Activated T-cell treated with anti-CD3 and anti-CD28 coated beads, Interleukin-2, amount 50 U/mL, for 72 hours (primary cell): ENCODE data around the gene PCDHA10. TPM values are rescaled to one million over a fixed set of nuclear protein-coding genes. Genes with fewer than 3 reads are reported as not detected.

Source experiments
- ATAC-seq, 2 donors: fragments of 150-1000 bp; cut with Tn5 transposase; replicated peaks in 1 of 2; 2 replicates each; pipeline ENCODE4 v1.10.0; 2021; ENCODE audit warnings: moderate library complexity in 2 of 2, mild to moderate bottlenecking in 1 of 2
- DNase-seq, 2 donors: peaks; one replicate each; pipeline ENCODE4 v3.0.0; 2021 to 2022; ENCODE audit warnings: mixed read lengths in 1 of 2
- H3K27ac Mint-ChIP-seq: one replicate; pipeline ENCODE4 v1.8.0; 2022; ENCODE audit warnings: mild to moderate bottlenecking, moderate library complexity, mixed read lengths
- H3K27me3 Mint-ChIP-seq: one replicate; pipeline ENCODE4 v1.8.0; 2022; ENCODE audit warnings: low read depth, mixed read lengths
- H3K36me3 Mint-ChIP-seq, 2 donors: one replicate each; pipeline ENCODE4 v1.8.0; 2022; ENCODE audit warnings: mixed read lengths in 2 of 2, mild to moderate bottlenecking in 1 of 2; ENCODE audit not compliant: insufficient read depth in 2 of 2
- H3K4me1 Mint-ChIP-seq: one replicate; pipeline ENCODE4 v1.8.0; 2022; ENCODE audit warnings: low read depth, mixed read lengths
- H3K4me3 Mint-ChIP-seq, 2 donors: one replicate each; pipeline ENCODE4 v1.8.0; 2022; ENCODE audit warnings: mild to moderate bottlenecking in 2 of 2, mixed read lengths in 2 of 2, moderate library complexity in 2 of 2
- H3K9me3 Mint-ChIP-seq, 2 donors: one replicate each; pipeline ENCODE4 v1.8.0; 2022; ENCODE audit warnings: mixed read lengths in 2 of 2
- total RNA-seq, 2 donors: library from RNA; stranded (reverse); gene quantifications; one replicate each; pipeline ENCODE4 v1.2.3, GENCODE V29; 2022

PCDHA10 gene
- total RNA-seq, 2 donors from 2014 or later, result not detected

DNA sequence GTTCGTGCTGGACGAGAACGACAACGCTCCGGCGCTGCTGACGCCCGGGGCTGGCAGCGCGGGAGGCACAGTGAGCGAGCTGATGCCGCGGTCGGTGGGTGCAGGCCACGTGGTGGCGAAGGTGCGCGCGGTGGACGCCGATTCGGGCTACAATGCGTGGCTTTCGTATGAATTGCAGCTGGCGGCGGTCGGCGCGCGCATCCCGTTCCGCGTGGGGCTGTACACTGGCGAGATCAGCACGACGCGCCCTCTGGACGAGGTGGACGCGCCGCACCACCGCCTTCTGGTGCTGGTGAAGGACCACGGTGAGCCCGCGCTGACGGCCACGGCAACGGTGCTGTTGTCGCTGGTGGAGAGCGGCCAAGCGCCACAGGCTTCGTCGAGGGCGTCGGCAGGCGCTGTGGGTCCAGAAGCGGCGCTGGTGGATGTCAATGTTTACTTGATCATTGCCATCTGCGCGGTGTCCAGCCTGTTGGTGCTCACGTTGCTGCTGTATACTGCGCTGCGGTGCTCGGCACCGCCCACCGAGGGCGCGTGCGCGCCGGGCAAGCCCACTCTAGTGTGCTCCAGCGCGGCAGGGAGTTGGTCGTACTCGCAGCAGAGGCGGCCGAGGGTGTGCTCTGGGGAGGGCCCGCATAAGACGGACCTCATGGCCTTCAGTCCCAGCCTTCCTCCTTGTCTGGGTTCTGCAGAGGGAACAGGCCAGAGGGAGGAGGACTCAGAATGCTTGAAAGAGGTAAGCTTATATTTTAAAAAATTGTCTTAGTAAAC, 28.4 kb downstream of the PCDHA10 start:
- DNase-seq (no peak), ATAC-seq (no peak)
- H3K36me3 Mint-ChIP-seq, result peaks cover 6 to 8% of the 10 kb centered on the region in 2 donors
- peaks cover 14% of the 10 kb centered on the region for H3K27me3 Mint-ChIP-seq
- H3K9me3 Mint-ChIP-seq, result peaks cover 4 to 6% of the 10 kb centered on the region in 2 donors
- H3K27ac Mint-ChIP-seq, result no peak overlapping the region
- no peaks in the 10 kb centered on the region for H3K4me1 Mint-ChIP-seq
- no peak overlapping the region for H3K4me3 Mint-ChIP-seq

GRCh38 chr5:140916325-140916724, 60.6 kb downstream of the PCDHA10 start:
- Mint-ChIP-seq H3K27ac (no peak overlapping the region), H3K4me1 (no peaks in the 10 kb centered on the region), H3K4me3 (no peak overlapping the region), H3K27me3 (no peaks in the 10 kb centered on the region), H3K9me3 (peaks cover 0 to 11% of the 10 kb centered on the region in 2 donors), H3K36me3 (no peaks in the 10 kb centered on the region)
- ATAC-seq, result no peak
- no peak for DNase-seq

Other genes with a start within 250 kb of the PCDHA10 start
- under 1 TPM in 1 of 2 donors, not detected in 1; 0.41 TPM for gene CD14, start 222.7 kb upstream of the PCDHA10 start, total RNA-seq
- gene TMCO6, start 216.4 kb upstream of the PCDHA10 start, total RNA-seq, result 10 to 100 TPM; 31.8 to 35.0 TPM
- 10 to 100 TPM; 43.3 to 51.6 TPM for gene NDUFA2, start 208.3 kb upstream of the PCDHA10 start, total RNA-seq
- gene IK, start 208.1 kb upstream of the PCDHA10 start, total RNA-seq, result 100 to 1,000 TPM; 121 to 129 TPM
- 10 to 100 TPM; 24.3 to 30.2 TPM for gene WDR55, start 191.0 kb upstream of the PCDHA10 start, total RNA-seq
- gene DND1, start 182.3 kb upstream of the PCDHA10 start, total RNA-seq, result 1 to 10 TPM; 3.7 to 4.6 TPM
- 10 to 100 TPM; 78.4 to 85.1 TPM for gene HARS1, start 164.5 kb upstream of the PCDHA10 start, total RNA-seq
- gene HARS2, start 164.4 kb upstream of the PCDHA10 start, total RNA-seq, result 10 to 100 TPM; 31.2 to 31.3 TPM
- gene ZMAT2, start 155.4 kb upstream of the PCDHA10 start, total RNA-seq, result 10 to 100 TPM; 44.9 to 53.7 TPM
- gene PCDHA1, start 69.8 kb upstream of the PCDHA10 start, total RNA-seq, result not detected
- not detected for gene PCDHA2, start 61.0 kb upstream of the PCDHA10 start, total RNA-seq
- gene PCDHA3, start 54.8 kb upstream of the PCDHA10 start, total RNA-seq, result not detected
- gene PCDHA4, start 48.8 kb upstream of the PCDHA10 start, total RNA-seq, result not detected
- gene PCDHA5, start 34.3 kb upstream of the PCDHA10 start, total RNA-seq, result not detected
- gene PCDHA6, start 27.9 kb upstream of the PCDHA10 start, total RNA-seq, result not detected
- gene PCDHA7, start 21.6 kb upstream of the PCDHA10 start, total RNA-seq, result not detected
- gene PCDHA8, start 14.7 kb upstream of the PCDHA10 start, total RNA-seq, result not detected
- not detected for gene PCDHA9, start 7.5 kb upstream of the PCDHA10 start, total RNA-seq
- not detected for gene PCDHA11, start 13.1 kb downstream of the PCDHA10 start, total RNA-seq
- not detected for gene PCDHA12, start 19.4 kb downstream of the PCDHA10 start, total RNA-seq
- not detected for gene PCDHA13, start 26.2 kb downstream of the PCDHA10 start, total RNA-seq
- gene PCDHAC1, start 70.4 kb downstream of the PCDHA10 start, total RNA-seq, result not detected
- gene PCDHAC2, start 110.6 kb downstream of the PCDHA10 start, total RNA-seq, result not detected
- not detected for gene PCDHB1, start 195.5 kb downstream of the PCDHA10 start, total RNA-seq
- gene PCDHB2, start 238.7 kb downstream of the PCDHA10 start, total RNA-seq, result not detected
- gene PCDHB3, start 244.6 kb downstream of the PCDHA10 start, total RNA-seq, result not detected